GM12874 (cell line): Measurements from ENCODE around the gene CDH2.

Experiments used
- TF ChIP-seq, protein P1 (sequence below): IDR thresholded peaks from 2 replicates; pipeline ENCODE4 v1.5.1; 2011; ENCODE audit warnings: low read depth, mild to moderate bottlenecking, control low read depth, low read length, moderate library complexity; ENCODE audit not compliant: insufficient read depth

Gene CDH2

DNA sequence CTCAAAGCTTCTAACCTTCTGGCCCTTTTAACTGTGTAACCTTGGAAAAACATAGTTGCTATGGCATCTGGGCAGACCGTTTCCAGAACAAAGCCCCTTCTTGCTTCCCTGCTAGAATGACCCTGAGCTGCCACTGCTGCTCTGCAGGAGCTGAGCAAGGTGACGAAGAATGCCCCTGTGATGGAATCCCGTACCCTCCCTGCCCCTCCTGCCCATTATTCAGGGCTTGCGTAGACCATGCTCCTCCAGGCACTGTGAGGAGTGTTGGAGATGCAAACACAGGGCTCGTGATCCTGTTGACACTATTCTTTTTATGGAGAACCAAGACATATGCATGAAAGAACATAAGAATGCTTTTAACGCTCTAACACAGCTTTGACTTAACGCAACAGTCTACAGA is 191.1 kb downstream of the CDH2 start:
- TF ChIP-seq, protein P1, sequence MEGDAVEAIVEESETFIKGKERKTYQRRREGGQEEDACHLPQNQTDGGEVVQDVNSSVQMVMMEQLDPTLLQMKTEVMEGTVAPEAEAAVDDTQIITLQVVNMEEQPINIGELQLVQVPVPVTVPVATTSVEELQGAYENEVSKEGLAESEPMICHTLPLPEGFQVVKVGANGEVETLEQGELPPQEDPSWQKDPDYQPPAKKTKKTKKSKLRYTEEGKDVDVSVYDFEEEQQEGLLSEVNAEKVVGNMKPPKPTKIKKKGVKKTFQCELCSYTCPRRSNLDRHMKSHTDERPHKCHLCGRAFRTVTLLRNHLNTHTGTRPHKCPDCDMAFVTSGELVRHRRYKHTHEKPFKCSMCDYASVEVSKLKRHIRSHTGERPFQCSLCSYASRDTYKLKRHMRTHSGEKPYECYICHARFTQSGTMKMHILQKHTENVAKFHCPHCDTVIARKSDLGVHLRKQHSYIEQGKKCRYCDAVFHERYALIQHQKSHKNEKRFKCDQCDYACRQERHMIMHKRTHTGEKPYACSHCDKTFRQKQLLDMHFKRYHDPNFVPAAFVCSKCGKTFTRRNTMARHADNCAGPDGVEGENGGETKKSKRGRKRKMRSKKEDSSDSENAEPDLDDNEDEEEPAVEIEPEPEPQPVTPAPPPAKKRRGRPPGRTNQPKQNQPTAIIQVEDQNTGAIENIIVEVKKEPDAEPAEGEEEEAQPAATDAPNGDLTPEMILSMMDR: no peak

DNA sequence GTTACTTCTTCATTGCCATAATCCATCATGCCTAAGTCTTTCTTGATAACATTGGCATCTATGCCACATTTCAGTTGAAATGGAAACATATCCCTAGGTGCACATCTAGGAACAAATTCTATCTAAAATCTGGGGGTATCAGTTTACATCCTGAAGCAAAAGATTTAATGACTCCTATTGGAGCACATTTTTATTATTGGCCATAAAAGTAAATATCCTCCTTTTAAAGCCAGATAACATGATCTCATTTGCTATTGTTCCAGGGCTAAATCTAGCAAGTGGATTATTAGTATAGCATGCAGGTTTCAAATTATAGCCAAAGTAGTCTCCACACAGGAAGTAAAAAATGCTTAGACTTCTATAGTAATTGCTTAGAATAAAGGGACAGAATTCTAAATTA is 193.2 kb downstream of the CDH2 start:
- TF ChIP-seq, protein P1: no peak

- TF ChIP-seq, protein P1: no peak
Observed at GRCh38 chr18:27976806-27977408, 200.0 kb downstream of the CDH2 start.

DNA sequence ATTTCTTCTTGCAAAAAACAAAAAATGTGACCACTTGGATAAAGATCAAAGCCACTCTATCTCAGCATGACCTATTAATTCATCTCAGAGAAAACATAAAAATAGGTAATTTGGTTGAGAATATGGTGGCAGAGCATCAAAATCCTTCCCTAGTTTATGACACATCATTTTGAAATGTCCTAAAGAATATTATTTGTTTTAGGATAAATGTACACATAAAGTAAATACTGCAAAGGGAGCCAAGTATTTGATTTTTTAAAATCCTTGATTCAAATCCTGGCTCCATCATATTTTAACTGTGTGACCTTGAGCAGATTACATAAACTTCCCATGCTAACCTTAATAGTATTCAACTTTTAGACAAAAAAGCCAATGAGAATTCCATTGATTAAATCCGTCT is 206.6 kb downstream of the CDH2 start:
- TF ChIP-seq, protein P1: no peak

GRCh38 chr18:27969206-27969605 is 207.7 kb downstream of the CDH2 start:
- TF ChIP-seq, protein P1: no peak

DNA sequence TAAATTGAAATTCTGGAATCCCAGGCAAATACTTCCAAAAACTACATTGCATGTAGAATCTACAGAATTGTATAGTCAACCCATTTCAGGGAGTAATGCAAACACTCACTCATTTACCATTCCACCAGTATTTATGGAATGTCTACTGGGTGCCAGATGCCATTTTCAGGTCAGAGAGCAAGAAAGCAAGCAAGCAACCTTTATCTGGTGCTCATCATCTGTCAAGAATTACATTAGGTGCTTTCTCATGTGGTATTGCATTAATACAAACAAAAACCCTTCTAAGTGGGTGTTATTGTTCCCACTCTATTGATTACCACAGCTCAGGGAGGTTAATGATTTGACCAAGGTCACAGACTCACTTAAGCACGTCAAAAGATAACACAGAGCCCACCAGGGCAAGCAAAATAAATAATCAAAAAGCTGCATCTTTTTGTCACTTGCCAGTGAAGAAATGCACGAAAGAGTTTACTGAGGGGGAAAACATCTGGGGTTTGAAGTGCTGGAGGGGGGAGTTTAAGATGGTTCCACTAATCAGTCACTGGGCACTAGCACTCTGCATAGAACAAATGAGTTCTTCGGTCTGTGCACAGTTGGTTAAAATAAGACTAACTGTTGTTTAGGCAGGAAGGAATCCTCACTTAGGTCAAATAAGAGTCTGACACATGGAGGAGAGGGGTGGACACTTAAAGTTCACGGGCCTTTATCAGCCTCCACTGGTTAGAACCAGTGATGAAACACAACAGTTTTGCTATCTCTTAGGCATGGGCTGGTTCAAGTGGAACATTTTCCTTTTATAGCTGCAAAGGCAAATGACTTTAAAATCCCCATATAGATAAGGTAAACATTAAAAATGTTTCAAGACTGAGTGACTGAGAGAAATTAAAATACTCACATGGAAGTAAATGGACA is 208.8 kb downstream of the CDH2 start:
- TF ChIP-seq, protein P1: no peak

GRCh38 chr18:27966881-27967280 is 210.0 kb downstream of the CDH2 start:
- TF ChIP-seq, protein P1: no peak
